Head of caudate nucleus (tissue), 42 donors: ENCODE data around the gene COQ8B.
"Not testable (repeated sequence)": the region's sequence is repeated elsewhere in the genome, so short reads cannot be mapped to it uniquely, and the experiment has no call there.

ENCODE experiments used
- DNase-seq, 42 donors: peaks; one replicate each; pipeline versions ENCODE4 v3.0.0 to v3.0.0-alpha.2; 2020 to 2021; ENCODE audit warnings: mixed read lengths in 7 of 42
- intact Hi-C: fragments of 100-400 bp; cut with DNase I; formaldehyde crosslinking; loops from one replicate; pipeline ENCODE4 v1.15.0; 2022

Gene COQ8B

GRCh38 chr19:40659116-40659515 is 57.6 kb downstream of the COQ8B start:
- DNase-seq, result no peak
- intact Hi-C loops, result no loop called here

- no peak for DNase-seq
- intact Hi-C loops, result no loop called here
Observed at GRCh38 chr19:40658031-40658430, 58.7 kb downstream of the COQ8B start.

GRCh38 chr19:40655684-40656083 is 61.0 kb downstream of the COQ8B start:
- DNase-seq, intact Hi-C loops: not testable (repeated sequence)

DNA sequence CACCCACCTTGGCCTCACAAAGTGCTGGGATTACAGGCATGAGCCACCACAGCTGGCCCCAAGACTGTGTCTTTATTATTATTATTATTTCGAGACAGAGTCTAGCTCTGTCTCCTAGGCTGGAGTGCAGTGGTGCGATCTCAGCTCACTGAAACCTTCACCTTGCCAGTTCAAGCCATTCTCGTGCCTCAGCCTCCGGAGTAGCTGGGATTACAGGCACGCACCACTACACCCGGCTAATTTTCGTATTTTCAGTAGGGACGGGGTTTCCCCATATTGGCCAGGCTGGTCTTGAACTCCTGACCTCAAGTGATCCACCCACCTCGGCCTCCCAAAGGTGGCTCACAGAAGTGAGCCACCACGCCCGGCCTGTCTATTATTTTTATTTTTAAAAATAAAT is 64.4 kb downstream of the COQ8B start:
- DNase-seq, intact Hi-C loops: not testable (repeated sequence)

GRCh38 chr19:40650749-40651305 is 65.9 kb downstream of the COQ8B start:
- intact Hi-C loops, result no loop called here
- DNase-seq, result no peak

- intact Hi-C loops, DNase-seq: not testable (repeated sequence)
Observed at GRCh38 chr19:40649903-40650675, 66.6 kb downstream of the COQ8B start.

- no peak for DNase-seq
Observed at GRCh38 chr19:40646743-40647254, 69.9 kb downstream of the COQ8B start.

GRCh38 chr19:40642757-40643305 is 73.9 kb downstream of the COQ8B start:
- intact Hi-C loops, result no loop called here
- no peak for DNase-seq

More at GRCh38 chr19:40646743-40647254, 69.9 kb downstream of the COQ8B start:
- intact Hi-C loops, result no loop called here

DNA sequence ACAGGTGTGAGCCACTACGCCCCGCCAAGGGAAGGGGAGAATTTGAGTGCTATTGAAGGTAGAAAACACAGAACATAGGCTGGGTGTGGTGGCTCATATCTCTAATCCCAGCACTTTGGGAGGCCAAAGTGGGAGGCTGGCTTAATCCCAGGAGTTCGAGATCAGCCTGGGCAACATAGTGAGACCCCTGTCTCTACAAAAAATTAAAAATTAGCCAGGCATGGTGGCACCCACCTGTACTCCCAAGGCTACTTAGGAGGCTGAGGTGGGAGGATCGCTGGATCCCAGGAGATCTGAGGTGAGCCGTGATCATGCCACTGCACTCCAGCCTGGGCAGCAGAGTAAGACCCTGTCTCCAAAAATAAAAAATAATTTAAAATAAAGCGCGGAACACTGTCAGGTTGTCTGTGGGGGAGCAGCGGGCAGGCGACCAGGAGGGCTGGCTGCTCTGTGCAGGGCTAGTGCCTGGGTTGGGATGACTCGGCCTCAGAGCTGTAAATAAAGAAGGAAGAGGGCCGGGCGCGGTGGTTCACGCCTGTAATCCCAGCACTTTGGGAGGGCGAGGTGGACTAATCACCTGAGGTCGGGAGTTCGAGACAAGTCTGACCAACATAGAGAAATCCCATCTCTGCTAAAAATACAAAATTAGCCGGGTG is 74.5 kb downstream of the COQ8B start:
- intact Hi-C loops, result no loop called here
- DNase-seq, result no peak
